Mononuclear cell (primary cell): ENCODE measurements around the gene PEMT. TPM values are rescaled to one million over a fixed set of nuclear protein-coding genes. Genes with fewer than 3 reads are reported as not detected.
"Not testable (repeated sequence)": the region's sequence is repeated elsewhere in the genome, so short reads cannot be mapped to it uniquely, and the experiment has no call there.

ENCODE experiments used
- H3K27me3 ChIP-seq: 2 replicates; pipeline ENCODE4 v1.6.0; 2011; ENCODE audit warnings: low read length, control low read depth; ENCODE audit not compliant: insufficient read depth
- H3K4me1 ChIP-seq: 2 replicates; pipeline ENCODE4 v1.5.1; 2011; ENCODE audit warnings: mild to moderate bottlenecking, low read length, control low read depth; ENCODE audit not compliant: insufficient read depth
- H3K4me3 ChIP-seq: 2 replicates; pipeline ENCODE4 v1.5.1; 2011; ENCODE audit warnings: mild to moderate bottlenecking, low read length, moderate library complexity
- H3K9me3 ChIP-seq: 2 replicates; pipeline ENCODE4 v1.5.1; 2011; ENCODE audit warnings: low read depth, mild to moderate bottlenecking, control low read depth, low read length
- total RNA-seq: library from RNA; depleted of rRNA; stranded (reverse); fragments of >200 nt; gene quantifications from one replicate; pipeline ENCODE4 v1.2.3, GENCODE V29; 2012

The PEMT gene
- total RNA-seq, 1 donor, result 13.9 TPM

GRCh38 chr17:17495536-17496188 is 95.8 kb downstream of the PEMT start:
- H3K4me3 ChIP-seq, result peak overlapping the region; percentile 47
- H3K9me3 ChIP-seq, result no peaks in the 10 kb centered on the region

GRCh38 chr17:17494870-17495535 is 96.5 kb downstream of the PEMT start:
- H3K9me3 ChIP-seq, result no peaks in the 10 kb centered on the region
- no peak overlapping the region for H3K4me3 ChIP-seq
- peaks cover 14% of the 10 kb centered on the region for H3K27me3 ChIP-seq
- H3K4me1 ChIP-seq, result peaks cover 21% of the 10 kb centered on the region

More at GRCh38 chr17:17495536-17496188, 95.8 kb downstream of the PEMT start:
- Histone ChIP-seq H3K4me1 (peaks cover 21% of the 10 kb centered on the region), H3K27me3 (peaks cover 14% of the 10 kb centered on the region)

GRCh38 chr17:17494499-17494869 is 97.0 kb downstream of the PEMT start:
- H3K4me1 ChIP-seq, result peaks cover 21% of the 10 kb centered on the region
- H3K9me3 ChIP-seq, result no peaks in the 10 kb centered on the region
- peaks cover 14% of the 10 kb centered on the region for H3K27me3 ChIP-seq
- H3K4me3 ChIP-seq, result no peak overlapping the region

GRCh38 chr17:17493986-17494466 is 97.5 kb downstream of the PEMT start:
- H3K27me3 ChIP-seq, result peaks cover 14% of the 10 kb centered on the region
- H3K4me3 ChIP-seq, result no peak overlapping the region
- H3K9me3 ChIP-seq, result no peaks in the 10 kb centered on the region
- peaks cover 21% of the 10 kb centered on the region for H3K4me1 ChIP-seq

GRCh38 chr17:17493249-17493985 is 98.1 kb downstream of the PEMT start:
- H3K4me3 ChIP-seq, result no peak overlapping the region
- H3K27me3 ChIP-seq, result peaks cover 14% of the 10 kb centered on the region
- H3K4me1 ChIP-seq, result peaks cover 21% of the 10 kb centered on the region
- no peaks in the 10 kb centered on the region for H3K9me3 ChIP-seq

GRCh38 chr17:17492571-17492970 is 98.9 kb downstream of the PEMT start:
- H3K27me3 ChIP-seq, result peaks cover 14% of the 10 kb centered on the region
- no peaks in the 10 kb centered on the region for H3K9me3 ChIP-seq
- H3K4me3 ChIP-seq, result no peak overlapping the region
- peaks cover 21% of the 10 kb centered on the region for H3K4me1 ChIP-seq

GRCh38 chr17:17492085-17492484 is 99.4 kb downstream of the PEMT start:
- H3K27me3 ChIP-seq, result peaks cover 14% of the 10 kb centered on the region
- H3K4me3 ChIP-seq, result no peak overlapping the region
- H3K9me3 ChIP-seq, result no peaks in the 10 kb centered on the region
- H3K4me1 ChIP-seq, result peaks cover 19% of the 10 kb centered on the region

- Histone ChIP-seq H3K9me3 (no peaks in the 10 kb centered on the region), H3K4me3 (no peak overlapping the region), H3K27me3 (peaks cover 14% of the 10 kb centered on the region), H3K4me1 (peaks cover 16% of the 10 kb centered on the region)
Observed at GRCh38 chr17:17491546-17491988, 99.9 kb downstream of the PEMT start.

GRCh38 chr17:17491031-17491471 is 100.5 kb downstream of the PEMT start:
- Histone ChIP-seq H3K9me3 (no peaks in the 10 kb centered on the region), H3K4me1 (peaks cover 13% of the 10 kb centered on the region)

GRCh38 chr17:17487998-17488397 is 103.5 kb downstream of the PEMT start:
- Histone ChIP-seq H3K4me3 (no peak overlapping the region), H3K9me3 (no peaks in the 10 kb centered on the region), H3K27me3 (no peaks in the 10 kb centered on the region), H3K4me1 (peaks cover 4% of the 10 kb centered on the region)

More at GRCh38 chr17:17491031-17491471, 100.5 kb downstream of the PEMT start:
- Histone ChIP-seq H3K27me3 (peaks cover 14% of the 10 kb centered on the region), H3K4me3 (no peak overlapping the region)

- H3K27me3 ChIP-seq, H3K4me3 ChIP-seq, H3K4me1 ChIP-seq, H3K9me3 ChIP-seq: not testable (repeated sequence)
Observed at GRCh38 chr17:17486416-17486815, 105.1 kb downstream of the PEMT start.

GRCh38 chr17:17485420-17485819 is 106.1 kb downstream of the PEMT start:
- Histone ChIP-seq H3K4me1 (peaks cover 4% of the 10 kb centered on the region), H3K4me3 (no peak overlapping the region), H3K9me3 (no peaks in the 10 kb centered on the region), H3K27me3 (no peaks in the 10 kb centered on the region)

- peaks cover 10% of the 10 kb centered on the region for H3K4me1 ChIP-seq
- no peaks in the 10 kb centered on the region for H3K27me3 ChIP-seq
- H3K9me3 ChIP-seq, result no peaks in the 10 kb centered on the region
- H3K4me3 ChIP-seq, result no peak overlapping the region
Observed at GRCh38 chr17:17484451-17484899, 107.0 kb downstream of the PEMT start.

GRCh38 chr17:17481860-17482259 is 109.6 kb downstream of the PEMT start:
- Histone ChIP-seq H3K4me3 (no peak overlapping the region), H3K9me3 (no peaks in the 10 kb centered on the region), H3K27me3 (no peaks in the 10 kb centered on the region), H3K4me1 (peaks cover 25% of the 10 kb centered on the region)

GRCh38 chr17:17480593-17481148 is 110.8 kb downstream of the PEMT start:
- Histone ChIP-seq H3K4me1 (peaks cover 25% of the 10 kb centered on the region), H3K27me3 (no peaks in the 10 kb centered on the region), H3K9me3 (no peaks in the 10 kb centered on the region)

More at GRCh38 chr17:17480593-17481148, 110.8 kb downstream of the PEMT start:
- H3K4me3 ChIP-seq, result no peak overlapping the region
